Neural progenitor cell (in vitro differentiated cells): ENCODE measurements around the gene PLXNC1.

Experiments used
- EZH2 ChIP-seq: fragments of 200-600 bp; sonication (generic); IDR thresholded peaks from 2 replicates; pipeline ENCODE4 v1.6.1; 2017; ENCODE audit warnings: antibody characterized with exemption, mild to moderate bottlenecking, moderate library complexity
- EZH2phosphoT487 ChIP-seq: fragments of 200-600 bp; sonication (generic); IDR thresholded peaks from 2 replicates; pipeline ENCODE4 v1.6.1; 2017; ENCODE audit warnings: antibody characterized with exemption
- TF ChIP-seq, protein P1 (sequence below): fragments of 200-600 bp; sonication (generic); IDR thresholded peaks from 2 replicates; pipeline ENCODE4 v1.5.1; 2017; ENCODE audit warnings: antibody characterized with exemption, mild to moderate bottlenecking

DNA sequence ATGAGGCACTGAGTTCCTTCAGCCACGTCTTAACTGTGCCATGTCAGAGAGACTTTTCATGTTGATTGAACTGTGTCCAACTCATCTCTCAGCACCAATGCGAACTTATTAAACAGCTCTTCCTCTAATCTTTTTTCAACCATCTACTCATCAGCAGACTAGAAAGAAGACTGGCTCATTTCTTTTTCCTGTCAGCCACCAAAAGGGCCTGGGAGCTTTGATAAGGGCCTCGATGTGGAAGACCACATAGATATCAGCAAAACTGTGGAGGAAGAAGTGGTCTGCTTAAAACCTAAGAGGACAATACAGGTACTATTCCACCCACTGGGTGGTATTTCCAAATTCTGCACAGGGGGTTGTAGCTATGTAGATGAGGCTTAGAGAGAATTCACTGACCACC is 3.6 kb upstream of the PLXNC1 start:
- TF ChIP-seq, protein P1, sequence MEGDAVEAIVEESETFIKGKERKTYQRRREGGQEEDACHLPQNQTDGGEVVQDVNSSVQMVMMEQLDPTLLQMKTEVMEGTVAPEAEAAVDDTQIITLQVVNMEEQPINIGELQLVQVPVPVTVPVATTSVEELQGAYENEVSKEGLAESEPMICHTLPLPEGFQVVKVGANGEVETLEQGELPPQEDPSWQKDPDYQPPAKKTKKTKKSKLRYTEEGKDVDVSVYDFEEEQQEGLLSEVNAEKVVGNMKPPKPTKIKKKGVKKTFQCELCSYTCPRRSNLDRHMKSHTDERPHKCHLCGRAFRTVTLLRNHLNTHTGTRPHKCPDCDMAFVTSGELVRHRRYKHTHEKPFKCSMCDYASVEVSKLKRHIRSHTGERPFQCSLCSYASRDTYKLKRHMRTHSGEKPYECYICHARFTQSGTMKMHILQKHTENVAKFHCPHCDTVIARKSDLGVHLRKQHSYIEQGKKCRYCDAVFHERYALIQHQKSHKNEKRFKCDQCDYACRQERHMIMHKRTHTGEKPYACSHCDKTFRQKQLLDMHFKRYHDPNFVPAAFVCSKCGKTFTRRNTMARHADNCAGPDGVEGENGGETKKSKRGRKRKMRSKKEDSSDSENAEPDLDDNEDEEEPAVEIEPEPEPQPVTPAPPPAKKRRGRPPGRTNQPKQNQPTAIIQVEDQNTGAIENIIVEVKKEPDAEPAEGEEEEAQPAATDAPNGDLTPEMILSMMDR: no peak
- TF ChIP-seq EZH2 (no peak), EZH2phosphoT487 (no peak)
